ENCODE data around the gene OLFM1.
A peak's percentile ranks its signal among the peaks of the same experiment; 100 is the strongest.

Gene OLFM1

GRCh38 chr9:135076876-135077430 lies 10.5 kb upstream of the OLFM1 start:
- DNase-seq, result no peak

- DNase-seq, result no peak
These were observed 9.8 kb upstream of the OLFM1 start for GRCh38 chr9:135077497-135078200.

GRCh38 chr9:135078361-135078821 lies 9.1 kb upstream of the OLFM1 start:
- no peak for DNase-seq

- no peak for DNase-seq
These were observed 8.4 kb upstream of the OLFM1 start for GRCh38 chr9:135079018-135079417.

GRCh38 chr9:135079676-135080075 lies 7.8 kb upstream of the OLFM1 start:
- no peak for DNase-seq

- no peak for DNase-seq
These were observed 6.9 kb upstream of the OLFM1 start for GRCh38 chr9:135080286-135081263.

- DNase-seq, result no peak
These were observed 6.2 kb upstream of the OLFM1 start for GRCh38 chr9:135081264-135081660.

GRCh38 chr9:135081731-135082130 lies 5.7 kb upstream of the OLFM1 start:
- no peak for DNase-seq

- DNase-seq, result no peak
These were observed 4.9 kb upstream of the OLFM1 start for GRCh38 chr9:135082536-135082935.

- DNase-seq, result no peak
These were observed 4.1 kb upstream of the OLFM1 start for GRCh38 chr9:135083241-135083810.

- DNase-seq, result no peak
These were observed 3.6 kb upstream of the OLFM1 start for GRCh38 chr9:135083831-135084230.

GRCh38 chr9:135084262-135084661 lies 3.2 kb upstream of the OLFM1 start:
- no peak for DNase-seq

- no peak for DNase-seq
These were observed 2.3 kb upstream of the OLFM1 start for GRCh38 chr9:135084881-135085760.

- DNase-seq, result peak; percentile 46
These were observed 1.5 kb upstream of the OLFM1 start for GRCh38 chr9:135085830-135086546.

- no peak for DNase-seq
These were observed 625 bp upstream of the OLFM1 start for GRCh38 chr9:135086597-135087488.

- no peak for DNase-seq
These were observed 455 bp downstream of the OLFM1 start for GRCh38 chr9:135087899-135088347.

- DNase-seq, result no peak
These were observed 995 bp downstream of the OLFM1 start for GRCh38 chr9:135088348-135088978.

GRCh38 chr9:135088979-135089847 lies 1.7 kb downstream of the OLFM1 start:
- no peak for DNase-seq

- no peak for DNase-seq
These were observed 2.6 kb downstream of the OLFM1 start for GRCh38 chr9:135090081-135090480.
